ENCODE measurements around the gene PDLIM1.

- no peak for TF ChIP-seq CTCF (IDR thresholded peaks at IDR 0.05; ENCODE audit: low read length)
- no peak for TF ChIP-seq EZH2 (optimal IDR thresholded peaks at IDR 0.05; ENCODE audit: low read depth, low read length)
Measured at GRCh38 chr10:95304463-95304862, 13.7 kb upstream of the PDLIM1 start.
